ENCODE measurements around the gene SUN2. TPM values are rescaled to one million over a fixed set of nuclear protein-coding genes. Genes with fewer than 3 reads are reported as not detected.

SUN2 gene
- total and polyA plus RNA-seq, 2 donors (not counting 3 experiments of a cell fraction or from before 2014, with no cell fraction given) = 76.7 to 133 TPM

- H3K9ac ChIP-seq (replicated peaks; ENCODE audit: extremely low read depth, insufficient read depth, low read length) = no peak overlapping the region
- no peak overlapping the region for H3K4me2 ChIP-seq (ENCODE audit: insufficient read depth, low read length)
- no peak overlapping the region for H3K27ac ChIP-seq (ENCODE audit: insufficient read depth, low read depth, low read length)
- no peaks in the 10 kb centered on the region for H3K4me1 ChIP-seq (ENCODE audit: control insufficient read depth, extremely low read depth, insufficient read depth, low read length)
- CTCF ChIA-PET = interaction anchor here (1.0 to 1.5 kb wide), 3 partner anchors 30 to 107 kb away, joined by 3 to 5 read pairs (median 3); no protein-coding TSS in a partner anchor
- no peaks in the 10 kb centered on the region for H4K20me1 ChIP-seq (replicated peaks; ENCODE audit: control insufficient read depth, extremely low read depth, insufficient read depth, low read length)
- POLR2A ChIA-PET = no interaction called here
- no peaks in the 10 kb centered on the region for H3K79me2 ChIP-seq (ENCODE audit: control insufficient read depth, insufficient read depth, low read length)
- dilution Hi-C loops (cut with MboI; ENCODE audit: extremely low pct_ligation_motif_present, low sequenced_read_pairs) = no loop called here
- H3K9me1 ChIP-seq (replicated peaks; ENCODE audit: control insufficient read depth, extremely low read depth, insufficient read depth, low read length) = no peaks in the 10 kb centered on the region
- FAIRE-seq (no peak), DNase-seq (ENCODE audit: low read depth, low spot score) (no peak)
- H3K4me3 ChIP-seq (replicated peaks in 1 of 3; ENCODE audit: insufficient read depth in 1 of 3, low read depth in 1 of 3, low read length in 3 of 3) = no peak overlapping the region
- no peaks in the 10 kb centered on the region for H3K9me3 ChIP-seq (replicated peaks; ENCODE audit: control insufficient read depth, insufficient read depth, low read length)
- intact Hi-C loops (cut with micrococcal nuclease) = no loop called here
- no peaks in the 10 kb centered on the region for H3K36me3 ChIP-seq (ENCODE audit: control insufficient read depth in 2 of 2, extremely low read depth in 1 of 2, insufficient read depth in 2 of 2, low read length in 2 of 2)
- BruUV-seq (replicated peaks) = no TSS peak
- no peak overlapping the region for H2AFZ ChIP-seq (ENCODE audit: low read depth, low read length)
- no peaks in the 10 kb centered on the region for H3K27me3 ChIP-seq (ENCODE audit: control insufficient read depth in 2 of 2, insufficient read depth in 2 of 2, low read length in 2 of 2)
- no peak for TF ChIP-seq CTCF (IDR thresholded peaks at IDR 0.05; ENCODE audit: extremely low read depth in 1 of 2, insufficient read depth in 1 of 2, low read depth in 1 of 2, low read length in 2 of 2)
- TF ChIP-seq POLR2AphosphoS5 (IDR thresholded peaks at IDR 0.05; ENCODE audit: insufficient read depth, low read depth, low read length) = no peak
- TF ChIP-seq POLR2A (IDR thresholded peaks at IDR 0.05; ENCODE audit: low read depth, low read length) = no peak
- TF ChIP-seq MAX (IDR thresholded peaks at IDR 0.05; ENCODE audit: insufficient read depth, insufficient read length) = no peak
- TF ChIP-seq EZH2 (IDR thresholded peaks at IDR 0.05; ENCODE audit: borderline replicate concordance, low read depth, low read length, severe bottlenecking) = no peak
- no peak for TF ChIP-seq JUN (IDR thresholded peaks at IDR 0.05; ENCODE audit: borderline replicate concordance, insufficient read depth, insufficient read length, low read depth)
- TF ChIP-seq GATA2 (IDR thresholded peaks at IDR 0.05; ENCODE audit: insufficient read depth, insufficient read length, low read depth, low read length) = no peak
- TF ChIP-seq FOS (IDR thresholded peaks at IDR 0.05; ENCODE audit: borderline replicate concordance, insufficient read depth, low read length) = no peak
- no peak for TF ChIP-seq MYC (IDR thresholded peaks at IDR 0.05; ENCODE audit: low read depth, low read length)
Measured at GRCh38 chr22:38762551-38762983, 6.8 kb upstream of the SUN2 start.
